Lower leg skin (tissue), 3 donors: ENCODE data around the gene REST.

ENCODE experiments used
- POLR2A ChIP-seq, 2 donors: fragments of 450-650 bp; IDR thresholded peaks; one replicate each; pipeline ENCODE4 v1.6.1; 2016 to 2017; ENCODE audit warnings: antibody characterized with exemption in 2 of 2, mild to moderate bottlenecking in 1 of 2, moderate library complexity in 1 of 2
- TF ChIP-seq, protein P1 (sequence below), 3 donors: fragments of 450-650 bp; IDR thresholded peaks; one replicate each; pipeline ENCODE4 v1.5.1; 2016; ENCODE audit warnings: antibody characterized with exemption in 3 of 3, mild to moderate bottlenecking in 3 of 3, moderate library complexity in 2 of 3

- TF ChIP-seq, protein P1, sequence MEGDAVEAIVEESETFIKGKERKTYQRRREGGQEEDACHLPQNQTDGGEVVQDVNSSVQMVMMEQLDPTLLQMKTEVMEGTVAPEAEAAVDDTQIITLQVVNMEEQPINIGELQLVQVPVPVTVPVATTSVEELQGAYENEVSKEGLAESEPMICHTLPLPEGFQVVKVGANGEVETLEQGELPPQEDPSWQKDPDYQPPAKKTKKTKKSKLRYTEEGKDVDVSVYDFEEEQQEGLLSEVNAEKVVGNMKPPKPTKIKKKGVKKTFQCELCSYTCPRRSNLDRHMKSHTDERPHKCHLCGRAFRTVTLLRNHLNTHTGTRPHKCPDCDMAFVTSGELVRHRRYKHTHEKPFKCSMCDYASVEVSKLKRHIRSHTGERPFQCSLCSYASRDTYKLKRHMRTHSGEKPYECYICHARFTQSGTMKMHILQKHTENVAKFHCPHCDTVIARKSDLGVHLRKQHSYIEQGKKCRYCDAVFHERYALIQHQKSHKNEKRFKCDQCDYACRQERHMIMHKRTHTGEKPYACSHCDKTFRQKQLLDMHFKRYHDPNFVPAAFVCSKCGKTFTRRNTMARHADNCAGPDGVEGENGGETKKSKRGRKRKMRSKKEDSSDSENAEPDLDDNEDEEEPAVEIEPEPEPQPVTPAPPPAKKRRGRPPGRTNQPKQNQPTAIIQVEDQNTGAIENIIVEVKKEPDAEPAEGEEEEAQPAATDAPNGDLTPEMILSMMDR (IDR thresholded peaks at IDR 0.05), result no peak
- TF ChIP-seq POLR2A (IDR thresholded peaks at IDR 0.05), result no peak
These were observed 36.3 kb upstream of the REST start for GRCh38 chr4:56871371-56871866.
